Astrocyte (in vitro differentiated cells and primary cell): ENCODE results near the gene TIGAR. TPM values are rescaled to one million over a fixed set of nuclear protein-coding genes. Genes with fewer than 3 reads are reported as not detected.
A peak's percentile ranks its signal among the peaks of the same experiment; 100 is the strongest.

Experiments used
- DNase-seq: peaks from one replicate; pipeline ENCODE4 v3.0.0-alpha.2; 2010; ENCODE audit warnings: low read depth
- FAIRE-seq: peaks from 2 replicates; lab custom pipeline; 2011; peaks lifted over from hg19 to GRCh38; lab: Jason Lieb, UNC
- H2AFZ ChIP-seq: 2 replicates; pipeline ENCODE4 v1.6.0; 2012; ENCODE audit warnings: low read depth, low read length, inconsistent platforms
- H3K27ac ChIP-seq: 2 replicates; pipeline ENCODE4 v1.5.1; 2011; ENCODE audit warnings: low read depth, low read length, inconsistent platforms
- H3K27me3 ChIP-seq: 2 replicates; pipeline ENCODE4 v1.6.0; 2011; ENCODE audit warnings: low read length, inconsistent platforms; ENCODE audit not compliant: insufficient read depth
- H3K36me3 ChIP-seq: 2 replicates; pipeline ENCODE4 v1.5.1; 2011; ENCODE audit warnings: low read length, inconsistent platforms; ENCODE audit not compliant: insufficient read depth
- H3K4me1 ChIP-seq: 2 replicates; pipeline ENCODE4 v1.5.1; 2011; ENCODE audit warnings: low read length, inconsistent platforms; ENCODE audit not compliant: insufficient read depth
- H3K4me2 ChIP-seq: 2 replicates; pipeline ENCODE4 v1.6.0; 2012; ENCODE audit warnings: low read length, inconsistent platforms
- H3K4me3 ChIP-seq: 2 replicates; pipeline ENCODE4 v1.5.1; 2011; ENCODE audit warnings: low read depth, mild to moderate bottlenecking, low read length, inconsistent platforms; ENCODE audit not compliant: insufficient read depth
- H3K79me2 ChIP-seq: 2 replicates; pipeline ENCODE4 v1.6.0; 2012; ENCODE audit warnings: mild to moderate bottlenecking, low read length, inconsistent platforms; ENCODE audit not compliant: insufficient read depth
- H3K9ac ChIP-seq: 2 replicates; pipeline ENCODE4 v1.6.0; 2012; ENCODE audit warnings: mild to moderate bottlenecking, low read length, inconsistent platforms
- H3K9me3 ChIP-seq: 2 replicates; pipeline ENCODE4 v1.5.1; 2012; ENCODE audit warnings: low read depth, mild to moderate bottlenecking, low read length, inconsistent platforms; ENCODE audit not compliant: insufficient read depth
- H4K20me1 ChIP-seq: 2 replicates; pipeline ENCODE4 v1.6.0; 2012; ENCODE audit warnings: low read length, inconsistent platforms; ENCODE audit not compliant: insufficient read depth
- H3K27ac Mint-ChIP-seq: one replicate; pipeline ENCODE4 v1.8.0; 2021; ENCODE audit warnings: mild to moderate bottlenecking, mixed read lengths; ENCODE audit not compliant: unreplicated experiment
- H3K27me3 Mint-ChIP-seq: one replicate; pipeline ENCODE4 v1.8.0; 2021; ENCODE audit warnings: low read depth, mixed read lengths; ENCODE audit not compliant: unreplicated experiment
- H3K36me3 Mint-ChIP-seq: one replicate; pipeline ENCODE4 v1.8.0; 2021; ENCODE audit warnings: low read depth, mixed read lengths; ENCODE audit not compliant: unreplicated experiment
- H3K4me1 Mint-ChIP-seq: one replicate; pipeline ENCODE4 v1.8.0; 2021; ENCODE audit warnings: low read depth, mixed read lengths; ENCODE audit not compliant: unreplicated experiment
- H3K4me3 Mint-ChIP-seq: one replicate; pipeline ENCODE4 v1.8.0; 2021; ENCODE audit warnings: mild to moderate bottlenecking, moderate library complexity, mixed read lengths; ENCODE audit not compliant: unreplicated experiment
- H3K9me3 Mint-ChIP-seq: one replicate; pipeline ENCODE4 v1.8.0; 2021; ENCODE audit warnings: mild to moderate bottlenecking, mixed read lengths; ENCODE audit not compliant: unreplicated experiment
- EZH2 ChIP-seq: IDR thresholded peaks from 2 replicates; pipeline ENCODE4 v1.6.1; 2012; ENCODE audit warnings: mild to moderate bottlenecking, low read length, inconsistent platforms; ENCODE audit not compliant: insufficient read depth
- total RNA-seq: library from RNA; stranded (reverse); gene quantifications from 2 replicates; pipeline ENCODE4 v1.2.1, GENCODE V29; 2021
- TF ChIP-seq, protein P1 (sequence below): IDR thresholded peaks from 2 replicates; pipeline ENCODE4 v1.5.1; 2011; ENCODE audit warnings: low read depth, mild to moderate bottlenecking, inconsistent platforms, low read length, moderate library complexity; ENCODE audit not compliant: insufficient read depth

The TIGAR gene
- total RNA-seq, 1 donor from 2014 or later = 91.7 TPM

GRCh38 chr12:4300883-4301282, 20.1 kb upstream of the TIGAR start:
- no peaks in the 10 kb centered on the region for H3K27me3 ChIP-seq
- no peak overlapping the region for H3K9ac ChIP-seq
- H3K4me1 ChIP-seq = no peaks in the 10 kb centered on the region
- DNase-seq (no peak), FAIRE-seq (no peak)
- H4K20me1 ChIP-seq = no peaks in the 10 kb centered on the region
- H3K27ac ChIP-seq = no peak overlapping the region
- H2AFZ ChIP-seq = no peak overlapping the region
- no peaks in the 10 kb centered on the region for H3K9me3 ChIP-seq
- no peak overlapping the region for H3K4me2 ChIP-seq
- Mint-ChIP-seq H3K36me3 (peaks cover 33% of the 10 kb centered on the region), H3K9me3 (no peaks in the 10 kb centered on the region), H3K27ac (no peak overlapping the region), H3K4me1 (peaks cover 31% of the 10 kb centered on the region), H3K4me3 (peak overlapping the region; percentile 16), H3K27me3 (no peaks in the 10 kb centered on the region)
- no peak overlapping the region for H3K4me3 ChIP-seq
- no peaks in the 10 kb centered on the region for H3K79me2 ChIP-seq
- no peak for TF ChIP-seq EZH2
- TF ChIP-seq, protein P1, sequence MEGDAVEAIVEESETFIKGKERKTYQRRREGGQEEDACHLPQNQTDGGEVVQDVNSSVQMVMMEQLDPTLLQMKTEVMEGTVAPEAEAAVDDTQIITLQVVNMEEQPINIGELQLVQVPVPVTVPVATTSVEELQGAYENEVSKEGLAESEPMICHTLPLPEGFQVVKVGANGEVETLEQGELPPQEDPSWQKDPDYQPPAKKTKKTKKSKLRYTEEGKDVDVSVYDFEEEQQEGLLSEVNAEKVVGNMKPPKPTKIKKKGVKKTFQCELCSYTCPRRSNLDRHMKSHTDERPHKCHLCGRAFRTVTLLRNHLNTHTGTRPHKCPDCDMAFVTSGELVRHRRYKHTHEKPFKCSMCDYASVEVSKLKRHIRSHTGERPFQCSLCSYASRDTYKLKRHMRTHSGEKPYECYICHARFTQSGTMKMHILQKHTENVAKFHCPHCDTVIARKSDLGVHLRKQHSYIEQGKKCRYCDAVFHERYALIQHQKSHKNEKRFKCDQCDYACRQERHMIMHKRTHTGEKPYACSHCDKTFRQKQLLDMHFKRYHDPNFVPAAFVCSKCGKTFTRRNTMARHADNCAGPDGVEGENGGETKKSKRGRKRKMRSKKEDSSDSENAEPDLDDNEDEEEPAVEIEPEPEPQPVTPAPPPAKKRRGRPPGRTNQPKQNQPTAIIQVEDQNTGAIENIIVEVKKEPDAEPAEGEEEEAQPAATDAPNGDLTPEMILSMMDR = no peak
- no peaks in the 10 kb centered on the region for H3K36me3 ChIP-seq

GRCh38 chr12:4301932-4302501, 19.0 kb upstream of the TIGAR start:
- H3K27ac ChIP-seq = no peak overlapping the region
- H3K4me3 Mint-ChIP-seq = peak overlapping the region; percentile 43
- H2AFZ ChIP-seq = no peak overlapping the region
- no peaks in the 10 kb centered on the region for H3K4me1 ChIP-seq
- H3K4me1 Mint-ChIP-seq = peaks cover 31% of the 10 kb centered on the region
- no peaks in the 10 kb centered on the region for H3K9me3 Mint-ChIP-seq
- TF ChIP-seq, protein P1 = no peak
- no peak for TF ChIP-seq EZH2
- no peaks in the 10 kb centered on the region for H3K9me3 ChIP-seq
- H3K79me2 ChIP-seq = no peaks in the 10 kb centered on the region
- H3K4me2 ChIP-seq = no peak overlapping the region
- H4K20me1 ChIP-seq = no peaks in the 10 kb centered on the region
- H3K36me3 ChIP-seq = no peaks in the 10 kb centered on the region
- DNase-seq = no peak
- H3K27me3 ChIP-seq = peaks cover 1% of the 10 kb centered on the region
- peaks cover 31% of the 10 kb centered on the region for H3K36me3 Mint-ChIP-seq
- no peak for FAIRE-seq
- no peak overlapping the region for H3K9ac ChIP-seq
- no peak overlapping the region for H3K4me3 ChIP-seq
- no peaks in the 10 kb centered on the region for H3K27me3 Mint-ChIP-seq
- H3K27ac Mint-ChIP-seq = no peak overlapping the region

DNA sequence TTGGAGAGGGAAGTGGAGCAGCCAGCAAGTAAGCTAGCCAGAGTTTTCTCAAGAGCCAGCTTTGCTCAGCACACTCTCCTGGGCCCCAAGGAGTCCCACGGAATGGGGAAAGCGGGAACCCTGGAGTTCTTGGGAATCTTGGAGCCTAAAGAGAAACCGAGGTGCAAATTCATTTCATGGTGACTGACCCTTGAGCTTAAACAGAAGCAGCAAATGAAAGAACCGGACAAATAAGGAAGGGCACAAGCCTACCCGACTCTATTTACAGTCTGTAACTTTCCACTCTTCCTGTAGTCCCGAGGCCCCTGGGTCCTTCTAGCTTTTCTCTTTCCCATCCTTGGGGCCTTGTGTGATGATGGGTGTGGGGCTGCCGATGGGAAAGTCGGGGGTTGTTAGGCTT, 18.1 kb upstream of the TIGAR start:
- Mint-ChIP-seq H3K27ac (no peak overlapping the region), H3K27me3 (no peaks in the 10 kb centered on the region), H3K4me1 (peaks cover 37% of the 10 kb centered on the region), H3K9me3 (no peaks in the 10 kb centered on the region), H3K4me3 (no peak overlapping the region), H3K36me3 (peaks cover 31% of the 10 kb centered on the region)
- H3K4me1 ChIP-seq = no peaks in the 10 kb centered on the region
- TF ChIP-seq, protein P1 = no peak
- TF ChIP-seq EZH2 = no peak
- no peak overlapping the region for H3K4me3 ChIP-seq
- no peak overlapping the region for H2AFZ ChIP-seq
- H3K79me2 ChIP-seq = no peaks in the 10 kb centered on the region
- H4K20me1 ChIP-seq = no peaks in the 10 kb centered on the region
- H3K9ac ChIP-seq = no peak overlapping the region
- H3K36me3 ChIP-seq = no peaks in the 10 kb centered on the region
- peaks cover 3% of the 10 kb centered on the region for H3K27me3 ChIP-seq
- no peak for DNase-seq
- no peak for FAIRE-seq
- no peaks in the 10 kb centered on the region for H3K9me3 ChIP-seq
- H3K4me2 ChIP-seq = no peak overlapping the region
- no peak overlapping the region for H3K27ac ChIP-seq
